K562 (cell line): ENCODE measurements around the gene HEG1.

Experiments
- MCM5 ChIP-seq: fragments of 450-650 bp; IDR thresholded peaks from 2 replicates; pipeline ENCODE4 v1.6.1; 2016; ENCODE audit warnings: low read depth
- NFIC ChIP-seq: fragments of 450-650 bp; IDR thresholded peaks from 2 replicates; pipeline ENCODE4 v1.6.1; 2017; ENCODE audit warnings: mild to moderate bottlenecking, inconsistent platforms
- POLR2A ChIP-seq: fragments of 450-650 bp; conservative IDR thresholded peaks from 2 replicates; pipeline ENCODE4 v1.6.1; 2016

DNA sequence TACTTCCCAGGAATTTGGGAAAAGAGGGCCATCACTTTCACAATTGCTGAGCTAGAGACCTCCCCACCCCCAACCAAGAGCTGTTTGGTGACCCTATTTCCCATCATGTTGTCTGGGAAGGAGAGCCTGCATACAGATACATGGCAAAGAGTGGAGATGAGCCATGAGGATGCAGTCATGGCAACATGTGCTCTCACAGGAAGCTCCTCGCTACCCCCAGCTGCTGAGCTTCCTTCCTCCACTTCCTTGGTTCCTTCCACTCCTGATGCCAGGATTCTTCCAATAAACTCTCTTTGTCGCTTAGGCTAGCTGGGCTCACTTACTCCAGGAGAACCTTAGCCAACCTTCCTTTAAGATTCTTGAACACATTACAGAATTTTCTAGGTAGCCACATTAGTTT, 72.9 kb downstream of the HEG1 start:
- TF ChIP-seq NFIC (no peak), MCM5 (no peak), POLR2A (no peak)
